Type B pancreatic cell (in vitro differentiated cells): ENCODE measurements around the gene EIF2AK2. TPM values are rescaled to one million over a fixed set of nuclear protein-coding genes. Genes with fewer than 3 reads are reported as not detected.

Experiments used
- DNase-seq: peaks from one replicate; pipeline ENCODE4 v3.0.0; 2021; ENCODE audit warnings: mixed read lengths; ENCODE audit not compliant: unreplicated experiment; ENCODE audit errors: extremely low spot score
- H3K27ac Mint-ChIP-seq: 2 replicates; pipeline ENCODE4 v1.8.0; 2021; ENCODE audit warnings: mild to moderate bottlenecking, mixed read lengths
- H3K27me3 Mint-ChIP-seq: 2 replicates; pipeline ENCODE4 v1.8.0; 2021; ENCODE audit warnings: mixed read lengths
- H3K36me3 Mint-ChIP-seq: 2 replicates; pipeline ENCODE4 v1.8.0; 2021; ENCODE audit warnings: mixed read lengths
- H3K4me1 Mint-ChIP-seq: one replicate; pipeline ENCODE4 v1.8.0; 2021; ENCODE audit warnings: mixed read lengths; ENCODE audit not compliant: unreplicated experiment
- H3K4me3 Mint-ChIP-seq: 2 replicates; pipeline ENCODE4 v1.8.0; 2021; ENCODE audit warnings: mild to moderate bottlenecking, mixed read lengths
- H3K9me3 Mint-ChIP-seq: 2 replicates; pipeline ENCODE4 v1.8.0; 2021; ENCODE audit warnings: mixed read lengths
- total RNA-seq: library from RNA; stranded (reverse); gene quantifications from 2 replicates; pipeline ENCODE4 v1.2.1, GENCODE V29; 2021; ENCODE audit warnings: low replicate concordance
- TF ChIP-seq, protein P1 (sequence below): fragments of 200-600 bp; sonication (generic); conservative IDR thresholded peaks from 2 replicates; pipeline ENCODE4 v1.5.0; 2021; ENCODE audit warnings: antibody characterized with exemption, mild to moderate bottlenecking

EIF2AK2 gene
- total RNA-seq, 1 donor from 2014 or later = 34.9 TPM

DNA sequence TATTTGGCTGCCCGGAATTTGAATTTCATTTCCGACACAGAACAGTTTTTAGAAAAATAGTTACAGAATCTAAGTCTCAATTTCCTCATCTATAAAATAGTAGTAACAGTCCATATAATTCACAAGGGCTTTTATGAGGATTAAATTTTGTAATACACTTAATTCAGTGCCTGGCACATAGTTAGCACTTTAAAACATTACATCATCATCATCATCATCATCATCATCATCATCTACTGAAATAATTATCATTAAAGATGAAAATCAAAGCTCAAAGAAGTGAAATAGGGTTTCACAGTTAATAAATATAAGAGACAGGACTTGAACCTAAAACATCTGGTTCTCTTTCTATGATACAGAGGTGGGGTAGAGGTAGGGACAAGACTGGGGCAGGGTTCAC is 85.8 kb downstream of the EIF2AK2 start:
- peaks cover 21% of the 10 kb centered on the region for H3K36me3 Mint-ChIP-seq
- H3K27me3 Mint-ChIP-seq = no peaks in the 10 kb centered on the region
- no peak overlapping the region for H3K27ac Mint-ChIP-seq
- H3K4me1 Mint-ChIP-seq = no peaks in the 10 kb centered on the region
- DNase-seq = no peak
- no peak overlapping the region for H3K4me3 Mint-ChIP-seq
- no peaks in the 10 kb centered on the region for H3K9me3 Mint-ChIP-seq
- TF ChIP-seq, protein P1, sequence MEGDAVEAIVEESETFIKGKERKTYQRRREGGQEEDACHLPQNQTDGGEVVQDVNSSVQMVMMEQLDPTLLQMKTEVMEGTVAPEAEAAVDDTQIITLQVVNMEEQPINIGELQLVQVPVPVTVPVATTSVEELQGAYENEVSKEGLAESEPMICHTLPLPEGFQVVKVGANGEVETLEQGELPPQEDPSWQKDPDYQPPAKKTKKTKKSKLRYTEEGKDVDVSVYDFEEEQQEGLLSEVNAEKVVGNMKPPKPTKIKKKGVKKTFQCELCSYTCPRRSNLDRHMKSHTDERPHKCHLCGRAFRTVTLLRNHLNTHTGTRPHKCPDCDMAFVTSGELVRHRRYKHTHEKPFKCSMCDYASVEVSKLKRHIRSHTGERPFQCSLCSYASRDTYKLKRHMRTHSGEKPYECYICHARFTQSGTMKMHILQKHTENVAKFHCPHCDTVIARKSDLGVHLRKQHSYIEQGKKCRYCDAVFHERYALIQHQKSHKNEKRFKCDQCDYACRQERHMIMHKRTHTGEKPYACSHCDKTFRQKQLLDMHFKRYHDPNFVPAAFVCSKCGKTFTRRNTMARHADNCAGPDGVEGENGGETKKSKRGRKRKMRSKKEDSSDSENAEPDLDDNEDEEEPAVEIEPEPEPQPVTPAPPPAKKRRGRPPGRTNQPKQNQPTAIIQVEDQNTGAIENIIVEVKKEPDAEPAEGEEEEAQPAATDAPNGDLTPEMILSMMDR = no peak

DNA sequence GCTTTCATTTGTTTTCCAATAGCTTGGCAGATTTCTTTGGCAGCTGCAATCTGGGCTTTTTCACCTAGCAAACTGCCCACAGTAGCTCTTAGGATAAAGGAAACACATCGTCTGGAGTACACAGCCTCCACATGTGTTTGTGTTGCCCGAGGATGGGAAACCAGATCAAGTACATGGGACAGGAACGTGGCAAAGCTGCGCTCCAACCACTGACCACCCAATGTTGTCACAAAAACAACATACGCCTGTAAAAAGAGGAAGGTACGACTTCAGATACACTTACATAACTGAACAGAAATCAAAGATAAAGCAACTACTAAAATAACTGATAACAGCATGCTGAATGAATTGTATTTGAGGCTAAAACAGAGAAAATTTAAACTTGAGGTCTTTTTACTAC is 88.1 kb downstream of the EIF2AK2 start:
- Mint-ChIP-seq H3K4me3 (no peak overlapping the region), H3K9me3 (no peaks in the 10 kb centered on the region), H3K27ac (no peak overlapping the region), H3K4me1 (no peaks in the 10 kb centered on the region), H3K36me3 (peaks cover 10% of the 10 kb centered on the region), H3K27me3 (no peaks in the 10 kb centered on the region)
- DNase-seq = no peak
- TF ChIP-seq, protein P1 = no peak

DNA sequence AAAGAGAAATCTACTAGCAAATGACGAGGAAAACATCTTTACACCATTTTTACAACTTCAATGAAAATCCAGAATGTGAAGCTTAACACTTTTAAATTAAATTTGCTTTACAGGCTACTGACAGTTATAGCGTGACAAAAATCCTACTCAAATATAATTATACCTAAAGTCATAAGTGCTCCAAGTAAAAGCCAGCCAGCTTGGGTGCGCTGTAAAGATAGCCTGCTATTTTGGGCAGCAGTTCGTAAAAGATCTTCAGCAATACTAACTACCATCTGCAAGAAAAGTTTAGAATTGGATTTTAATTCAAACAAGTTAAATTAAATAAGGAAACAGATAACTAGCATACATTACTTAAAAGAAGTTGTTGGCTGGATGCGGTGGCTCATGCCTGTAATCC is 95.0 kb downstream of the EIF2AK2 start:
- no peak overlapping the region for H3K27ac Mint-ChIP-seq
- no peak overlapping the region for H3K4me3 Mint-ChIP-seq
- no peaks in the 10 kb centered on the region for H3K4me1 Mint-ChIP-seq
- H3K36me3 Mint-ChIP-seq = peaks cover 11% of the 10 kb centered on the region
- no peaks in the 10 kb centered on the region for H3K9me3 Mint-ChIP-seq
- H3K27me3 Mint-ChIP-seq = no peaks in the 10 kb centered on the region
- DNase-seq = no peak
- TF ChIP-seq, protein P1 = no peak

DNA sequence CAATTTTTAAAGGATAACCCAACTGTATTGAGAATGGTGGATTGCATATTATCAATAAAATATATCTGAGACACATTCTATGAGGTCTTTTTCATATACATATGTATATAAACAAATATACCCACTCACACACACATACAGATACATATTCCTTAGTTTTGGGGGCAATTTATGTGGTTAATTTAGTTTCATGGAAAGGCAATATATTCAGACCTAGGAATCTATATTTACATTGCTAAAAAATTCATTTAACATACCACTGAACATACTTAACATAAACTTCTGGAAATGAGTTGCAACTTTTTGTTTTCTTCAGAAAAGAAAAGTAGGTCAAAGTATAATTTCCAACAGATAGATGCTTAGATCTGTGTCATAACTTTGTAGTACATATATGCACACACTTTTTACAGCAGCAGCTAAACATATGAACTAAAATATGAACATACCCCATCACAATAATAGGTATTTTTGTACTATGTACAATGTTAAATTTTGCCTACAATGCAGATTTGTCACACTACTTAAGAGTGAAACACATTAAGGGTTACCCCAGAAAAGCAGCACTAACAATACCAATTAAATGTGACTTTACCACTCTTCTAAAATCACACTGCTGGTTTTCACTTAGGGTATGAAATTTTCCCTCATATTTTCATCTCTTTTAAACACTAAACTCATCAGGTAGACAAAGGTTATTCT is 95.6 kb downstream of the EIF2AK2 start:
- Mint-ChIP-seq H3K4me3 (no peak overlapping the region), H3K36me3 (peaks cover 11% of the 10 kb centered on the region), H3K4me1 (no peaks in the 10 kb centered on the region), H3K27ac (no peak overlapping the region), H3K9me3 (no peaks in the 10 kb centered on the region), H3K27me3 (no peaks in the 10 kb centered on the region)
- no peak for DNase-seq
- TF ChIP-seq, protein P1 = no peak

DNA sequence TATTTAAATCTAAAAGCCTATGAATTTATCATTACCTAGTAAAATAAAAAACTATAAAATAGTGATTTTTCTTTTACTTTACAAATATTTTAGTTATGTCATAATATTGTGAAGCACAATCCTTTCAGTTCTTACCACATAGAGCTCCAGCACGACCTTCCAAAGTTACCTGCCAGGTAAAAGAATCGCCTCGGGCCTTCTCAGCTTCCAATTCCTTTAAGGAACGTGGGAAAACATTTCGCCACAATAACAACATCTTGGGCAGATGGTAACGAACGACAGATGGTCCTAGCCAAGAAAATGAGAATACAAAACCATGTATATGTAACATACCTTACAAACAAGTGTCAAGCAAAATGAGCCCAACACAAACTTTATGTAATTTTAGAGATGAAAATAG is 96.3 kb downstream of the EIF2AK2 start:
- H3K4me3 Mint-ChIP-seq = no peak overlapping the region
- DNase-seq = no peak
- H3K4me1 Mint-ChIP-seq = no peaks in the 10 kb centered on the region
- H3K36me3 Mint-ChIP-seq = peaks cover 11% of the 10 kb centered on the region
- H3K27ac Mint-ChIP-seq = no peak overlapping the region
- no peaks in the 10 kb centered on the region for H3K27me3 Mint-ChIP-seq
- TF ChIP-seq, protein P1 = no peak
- H3K9me3 Mint-ChIP-seq = no peaks in the 10 kb centered on the region
